Measurements from ENCODE around the gene GALNT5.
"Not testable (repeated sequence)": the region's sequence is repeated elsewhere in the genome, so short reads cannot be mapped to it uniquely, and the experiment has no call there.

Gene GALNT5

DNA sequence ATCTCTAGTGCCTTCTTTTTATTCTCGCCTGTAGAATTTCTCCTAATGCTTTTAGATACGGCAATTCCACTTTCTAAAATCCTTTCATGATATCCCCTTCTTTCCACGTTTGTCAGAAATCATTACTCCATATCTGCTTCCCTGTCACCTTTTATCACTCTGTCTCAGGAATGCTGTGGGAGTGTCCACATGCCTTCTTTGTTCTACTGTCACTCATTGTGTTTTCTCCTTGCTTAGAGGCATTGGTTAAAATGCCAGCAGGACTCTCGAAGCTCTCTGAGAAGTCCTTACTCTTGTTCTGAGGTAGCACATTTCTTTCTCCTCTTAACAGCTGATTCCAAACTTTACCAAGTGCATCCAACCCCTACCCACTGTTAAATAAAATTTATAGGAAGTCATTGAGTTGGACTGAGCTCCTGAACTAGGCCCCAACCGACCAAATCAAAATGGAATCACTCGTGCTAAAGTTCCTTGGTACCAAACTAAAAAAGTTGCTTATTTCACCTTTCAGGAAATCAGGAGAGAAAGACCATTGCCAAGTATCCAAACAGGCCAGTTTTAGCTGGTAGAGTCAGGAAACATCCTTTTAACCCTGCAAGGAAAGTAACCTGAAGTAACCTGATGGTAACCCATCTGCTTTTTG, 10.6 kb upstream of the GALNT5 start:
- DNase-seq (ENCODE audit: low spot score) = no peak

DNA sequence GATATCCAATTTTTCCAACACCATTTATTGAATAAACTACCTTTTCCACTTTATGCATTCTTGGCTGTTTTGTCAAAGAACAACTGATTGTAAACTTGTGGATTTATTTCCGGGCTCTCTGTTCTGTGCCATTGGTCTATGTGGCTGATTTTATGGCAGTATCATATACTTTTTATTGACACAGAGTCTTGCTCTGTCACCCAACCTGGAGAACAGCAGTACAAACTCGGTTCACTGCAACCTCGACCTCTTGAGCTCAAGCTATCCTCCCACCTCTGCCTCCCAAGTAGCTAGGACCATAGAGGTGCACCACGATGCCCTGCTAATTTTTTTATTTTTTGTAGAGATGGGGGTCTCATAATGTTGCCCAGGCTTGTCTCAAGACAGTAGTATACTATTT, 6.7 kb upstream of the GALNT5 start:
- no peak for DNase-seq (ENCODE audit: low spot score)

DNA sequence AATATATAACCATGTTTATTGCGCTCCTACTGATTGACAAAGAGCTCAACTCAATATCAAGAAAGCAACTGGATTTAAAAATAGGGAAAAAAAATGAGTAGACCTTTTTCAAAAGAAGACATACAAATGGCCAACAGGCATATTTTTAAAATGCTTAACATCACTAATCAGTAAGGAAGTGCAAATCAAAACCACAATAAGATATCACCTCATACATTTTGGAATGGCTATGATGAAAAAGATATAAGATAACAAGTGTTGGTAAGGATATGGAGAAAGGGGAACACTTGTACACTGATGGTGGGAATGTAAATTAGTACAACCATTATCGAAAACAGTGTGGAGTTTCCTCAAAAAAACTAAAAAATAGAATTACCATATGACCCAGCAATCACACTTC, 5.6 kb upstream of the GALNT5 start:
- DNase-seq (ENCODE audit: low spot score) = no peak

DNA sequence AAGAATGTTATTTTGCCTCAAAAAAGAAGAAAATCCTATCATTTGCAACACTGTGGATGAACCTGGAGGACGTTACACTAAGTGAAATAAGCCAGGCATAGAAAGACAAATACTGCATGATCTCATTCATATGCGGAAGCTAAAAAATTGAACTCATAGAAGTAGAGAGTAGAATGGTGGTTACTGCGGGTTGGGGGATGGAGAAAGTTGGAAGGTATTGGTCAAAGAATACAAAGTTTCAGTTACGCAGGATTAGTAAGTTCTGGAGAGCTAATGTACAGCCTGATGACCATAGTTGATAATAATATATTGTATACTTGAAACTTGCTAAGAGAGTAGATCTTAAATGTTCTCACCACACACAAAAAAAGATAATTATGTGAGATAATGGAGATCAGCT, 5.0 kb upstream of the GALNT5 start:
- DNase-seq (ENCODE audit: low spot score) = no peak

DNA sequence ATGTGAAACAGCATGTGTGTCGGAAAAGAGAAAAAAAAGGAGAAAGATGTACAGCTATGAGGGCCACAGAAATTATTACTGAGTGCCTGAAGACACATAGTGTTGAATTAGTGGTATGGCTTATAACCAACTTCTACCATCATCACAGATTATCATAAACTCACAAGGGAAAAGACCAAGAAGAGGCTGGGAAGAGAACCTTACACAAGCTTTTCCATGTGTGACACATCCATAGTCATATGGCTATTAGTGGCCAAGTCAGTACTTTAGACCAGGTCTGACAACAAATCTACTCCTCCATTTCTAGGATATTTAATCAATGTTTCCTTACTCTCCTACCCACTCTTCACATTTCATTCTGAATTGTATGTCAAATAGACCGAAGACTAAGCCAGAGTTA, 3.5 kb upstream of the GALNT5 start:
- no peak for DNase-seq (ENCODE audit: low spot score)

DNA sequence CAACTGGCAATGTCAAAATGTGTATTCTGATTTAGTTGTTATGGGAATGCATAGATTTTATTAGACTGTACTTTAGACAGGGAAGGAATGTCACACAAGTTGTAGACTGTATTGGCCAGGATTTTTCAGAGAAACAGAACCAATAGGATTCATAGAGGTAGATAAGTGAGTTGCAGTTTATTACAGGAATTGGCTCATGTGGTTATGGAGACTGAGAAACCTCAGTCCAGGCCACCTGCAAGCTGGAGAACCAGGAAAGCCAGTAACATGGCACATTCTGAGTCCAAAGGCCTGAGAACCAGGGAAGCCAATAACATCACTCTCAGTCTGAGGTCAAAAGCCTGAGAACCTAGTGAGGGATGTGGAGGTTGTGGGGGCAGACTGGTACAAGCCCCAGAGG, 1.8 kb upstream of the GALNT5 start:
- no peak for DNase-seq (ENCODE audit: low spot score)

DNA sequence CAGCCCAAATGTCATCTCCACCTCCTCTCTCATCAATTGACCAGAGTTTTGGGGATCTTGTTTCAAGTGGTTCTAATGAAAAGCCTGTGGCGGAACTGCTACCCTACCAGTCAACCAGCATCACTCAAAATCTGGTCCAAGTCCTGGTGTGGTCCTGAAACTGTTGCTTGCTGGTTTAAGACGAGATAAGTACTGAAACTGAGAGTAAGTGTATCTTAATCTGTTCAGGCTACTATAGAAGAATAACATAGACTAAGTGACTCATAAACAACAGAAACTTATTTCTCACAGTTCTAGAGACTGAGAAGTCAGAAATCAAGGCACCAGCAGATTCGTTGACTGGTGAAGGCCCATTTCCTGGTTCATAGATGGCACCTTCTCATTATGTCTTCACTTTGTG, 879 bp upstream of the GALNT5 start:
- DNase-seq (ENCODE audit: low spot score) = no peak

DNA sequence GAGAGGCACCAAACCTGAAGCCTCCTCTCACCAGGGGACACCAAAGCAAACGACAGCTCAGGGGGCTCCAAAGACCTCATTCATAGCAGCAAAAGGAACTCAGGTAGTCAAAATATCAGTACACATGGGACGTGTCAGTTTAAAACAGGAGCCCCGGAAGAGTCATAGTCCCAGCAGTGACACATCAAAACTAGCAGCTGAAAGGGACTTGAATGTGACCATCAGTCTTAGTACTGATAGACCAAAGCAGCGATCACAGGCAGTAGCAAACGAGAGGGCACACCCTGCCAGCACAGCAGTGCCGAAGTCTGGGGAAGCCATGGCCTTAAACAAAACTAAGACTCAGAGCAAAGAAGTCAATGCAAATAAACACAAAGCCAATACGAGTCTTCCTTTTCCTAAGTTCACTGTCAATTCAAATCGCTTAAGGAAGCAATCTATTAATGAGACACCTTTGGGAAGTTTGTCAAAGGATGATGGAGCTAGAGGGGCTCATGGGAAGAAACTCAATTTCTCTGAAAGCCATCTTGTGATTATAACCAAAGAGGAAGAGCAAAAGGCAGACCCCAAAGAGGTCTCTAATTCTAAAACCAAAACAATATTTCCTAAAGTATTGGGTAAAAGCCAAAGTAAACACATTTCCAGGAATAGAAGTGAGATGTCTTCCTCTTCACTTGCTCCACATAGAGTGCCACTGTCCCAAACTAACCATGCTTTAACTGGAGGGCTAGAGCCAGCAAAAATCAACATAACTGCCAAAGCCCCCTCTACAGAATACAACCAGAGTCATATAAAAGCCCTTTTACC, 1.2 kb downstream of the GALNT5 start:
- no peak for DNase-seq (ENCODE audit: low spot score)

DNA sequence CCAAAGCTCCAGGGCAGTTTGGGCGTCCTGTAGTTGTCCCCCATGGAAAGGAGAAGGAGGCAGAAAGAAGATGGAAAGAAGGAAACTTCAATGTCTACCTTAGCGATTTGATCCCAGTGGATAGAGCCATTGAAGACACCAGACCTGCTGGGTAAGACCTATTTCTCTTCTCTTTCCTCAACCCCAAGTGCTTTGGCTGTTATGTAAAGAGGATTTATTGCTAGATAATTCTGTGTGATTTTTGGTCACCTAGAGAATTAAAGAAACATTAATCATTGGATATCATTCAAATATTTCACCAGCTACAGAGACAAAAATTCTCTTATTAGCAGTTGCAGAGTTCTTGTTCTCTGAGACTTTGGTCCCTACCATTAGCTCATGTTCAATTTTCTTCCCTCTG, 1.9 kb downstream of the GALNT5 start:
- DNase-seq (ENCODE audit: low spot score) = no peak

DNA sequence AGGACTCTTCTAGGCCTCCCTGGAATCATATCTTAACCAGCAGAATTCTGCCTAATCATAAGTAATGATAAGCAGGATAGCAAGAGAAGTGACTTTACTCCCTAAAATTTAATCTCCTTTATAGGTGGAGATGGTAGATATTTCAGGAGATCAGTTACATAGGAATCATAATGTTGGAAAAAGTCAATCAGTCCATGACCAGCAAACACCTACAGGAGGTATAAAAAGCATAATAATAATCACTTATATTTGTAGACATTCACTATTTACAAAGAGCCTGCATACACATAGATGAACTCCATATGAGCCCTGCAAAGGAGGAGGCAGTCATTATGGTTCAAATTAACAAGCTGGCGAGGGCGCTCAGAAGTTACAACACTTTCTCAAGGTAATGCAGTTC, 2.5 kb downstream of the GALNT5 start:
- no peak for DNase-seq (ENCODE audit: low spot score)

DNA sequence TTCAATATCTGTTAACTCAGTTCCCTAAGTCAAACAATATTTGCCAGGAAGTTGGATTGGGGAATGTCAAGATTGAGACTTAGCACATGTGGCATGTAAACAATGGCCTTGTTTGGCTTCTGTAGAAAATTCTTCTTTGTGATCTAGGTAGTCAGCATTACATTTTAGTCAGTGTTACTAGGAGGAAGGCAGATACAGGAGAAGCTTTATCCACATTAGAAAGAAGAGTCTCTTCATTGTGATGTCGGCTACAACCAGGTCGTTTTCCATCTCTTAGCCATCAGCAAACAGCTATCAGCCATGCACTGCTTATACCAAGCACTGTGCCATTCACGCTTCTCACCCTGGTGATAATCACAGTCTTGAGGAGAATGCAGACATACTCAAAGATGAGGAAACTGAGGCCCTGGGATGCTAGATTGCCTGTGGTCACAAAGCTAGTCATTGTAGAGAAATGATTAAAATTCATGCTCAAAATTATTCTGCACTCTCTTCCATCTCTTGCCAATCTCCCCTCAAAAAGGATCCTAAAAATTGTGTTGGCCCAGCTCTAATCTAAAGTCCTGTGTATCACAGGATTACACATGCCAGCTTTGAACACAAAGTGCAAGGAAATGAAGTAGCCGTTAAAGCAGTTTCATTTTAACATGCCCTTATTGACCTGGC, 3.2 kb downstream of the GALNT5 start:
- no peak for DNase-seq (ENCODE audit: low spot score)

DNA sequence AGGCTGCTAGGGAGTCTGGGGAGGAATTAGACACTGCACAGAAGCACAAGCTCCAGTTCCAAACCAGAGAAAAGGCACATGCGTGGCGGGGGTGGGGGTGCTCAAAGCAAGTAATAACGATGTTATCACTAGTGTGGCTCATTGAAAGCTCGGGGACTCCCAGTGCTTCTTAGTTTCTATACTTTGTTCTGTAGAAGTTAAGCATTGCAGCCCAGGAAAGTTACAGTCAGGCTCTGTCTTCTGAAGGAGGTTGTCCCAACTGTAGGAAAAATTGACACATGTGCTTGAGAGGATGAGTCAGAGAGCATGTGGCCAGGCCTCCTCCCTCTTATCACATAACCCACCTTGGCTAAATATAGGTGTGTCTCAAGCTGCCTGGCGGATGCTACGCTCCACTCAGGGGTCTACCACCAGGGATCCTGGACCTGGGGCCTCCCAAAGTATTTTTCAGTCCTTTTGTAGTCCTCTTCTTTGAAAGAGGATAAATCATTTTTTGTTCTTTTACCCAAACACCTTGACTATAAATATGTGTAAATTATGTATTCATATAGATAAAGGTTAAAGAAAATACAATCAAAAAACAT, 3.8 kb downstream of the GALNT5 start:
- DNase-seq (ENCODE audit: low spot score) = no peak

DNA sequence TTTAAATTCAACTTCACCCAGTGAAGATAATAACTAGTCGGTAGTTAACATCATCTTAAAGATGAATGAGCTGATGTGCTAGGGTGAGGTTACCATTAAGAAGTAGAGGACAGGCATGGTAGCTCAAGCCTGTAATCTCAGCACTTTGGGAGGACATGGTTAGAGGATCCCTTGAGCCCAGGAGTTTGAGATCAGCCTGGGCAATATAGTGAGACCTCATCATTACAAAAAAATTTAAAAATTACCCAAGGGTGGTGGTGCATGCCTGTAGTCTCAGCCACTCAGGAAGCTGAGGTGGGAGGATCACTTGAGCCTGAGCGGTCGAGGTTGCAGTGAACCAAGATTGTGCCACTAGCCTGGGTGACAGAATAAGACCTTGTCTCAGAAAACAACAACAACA, 4.7 kb downstream of the GALNT5 start:
- DNase-seq (ENCODE audit: low spot score) = no peak

DNA sequence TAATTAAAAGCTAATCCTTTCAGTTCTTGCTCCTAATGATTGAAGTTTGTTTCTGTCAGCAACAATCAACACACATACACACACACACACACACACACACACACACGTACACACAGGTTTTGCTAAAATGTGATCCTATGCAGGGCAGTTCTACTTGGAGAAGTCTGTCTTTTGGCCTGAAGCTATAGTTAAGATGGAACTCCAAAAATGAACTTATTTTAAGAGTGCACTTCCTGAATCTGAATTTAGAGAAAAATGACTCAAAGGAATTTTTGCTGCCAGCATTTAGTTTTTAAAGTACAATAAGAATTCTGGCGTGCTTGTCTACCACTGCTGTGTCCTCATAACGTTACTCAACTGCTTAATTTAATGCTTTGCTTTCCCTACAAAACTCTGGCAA, 6.6 kb downstream of the GALNT5 start:
- DNase-seq (ENCODE audit: low spot score) = no peak

DNA sequence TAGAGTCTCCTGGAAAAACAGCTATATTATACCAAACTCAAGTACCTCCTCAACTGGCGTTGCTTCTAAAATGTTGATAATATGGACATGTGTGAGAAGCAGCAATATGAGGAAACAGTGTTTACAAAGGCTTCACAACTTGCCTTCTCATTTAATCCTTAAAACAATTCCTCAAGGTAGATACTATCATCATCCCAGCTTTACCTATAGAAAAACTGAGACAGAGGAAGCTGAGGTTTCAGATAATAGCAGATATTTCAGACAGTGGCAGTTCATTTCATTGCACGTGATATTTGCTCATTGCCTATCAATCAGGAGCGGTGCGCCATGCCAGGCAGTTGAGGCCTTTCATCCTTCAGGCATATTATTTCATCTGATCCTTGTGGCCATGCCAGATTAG, 8.3 kb downstream of the GALNT5 start:
- no peak for DNase-seq (ENCODE audit: low spot score)

DNA sequence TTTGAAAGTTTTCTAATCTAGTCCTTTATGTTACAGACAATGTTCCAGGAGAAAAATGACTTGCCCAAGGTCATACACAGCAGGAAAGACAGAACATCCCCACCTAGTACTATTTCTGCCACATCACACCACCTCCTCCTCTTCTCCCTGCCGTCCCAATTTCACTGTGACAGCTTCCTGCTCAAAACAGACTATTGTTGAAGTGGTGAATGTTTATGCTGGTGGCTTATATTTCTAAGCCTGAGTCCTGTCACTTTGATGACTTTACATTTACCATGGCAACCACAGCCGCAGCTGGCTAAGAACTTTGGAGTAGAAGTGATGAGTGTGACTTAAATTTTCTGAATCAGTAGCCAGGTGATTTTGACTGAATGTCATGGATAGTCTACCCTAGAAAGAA, 10.0 kb downstream of the GALNT5 start:
- no peak for DNase-seq (ENCODE audit: low spot score)

DNA sequence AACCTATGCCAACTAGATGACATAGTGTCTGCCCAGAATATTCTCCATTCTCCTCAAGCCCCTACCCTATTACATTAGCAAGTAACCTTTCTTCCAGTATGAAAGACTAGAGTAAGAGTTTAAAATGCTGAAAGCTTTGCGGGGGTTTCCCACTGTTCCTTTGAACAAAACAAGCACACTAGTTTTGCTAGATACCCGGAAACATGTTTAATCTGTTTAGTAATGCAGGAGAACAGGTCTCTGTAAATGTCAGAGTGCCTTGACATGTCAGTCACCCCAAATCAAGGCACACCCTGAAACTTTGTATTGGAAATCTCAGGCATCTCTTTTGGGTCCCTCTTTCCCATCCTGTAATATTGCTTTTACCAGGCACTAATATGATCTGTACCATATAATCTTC, 11.6 kb downstream of the GALNT5 start:
- no peak for DNase-seq (ENCODE audit: low spot score)

DNA sequence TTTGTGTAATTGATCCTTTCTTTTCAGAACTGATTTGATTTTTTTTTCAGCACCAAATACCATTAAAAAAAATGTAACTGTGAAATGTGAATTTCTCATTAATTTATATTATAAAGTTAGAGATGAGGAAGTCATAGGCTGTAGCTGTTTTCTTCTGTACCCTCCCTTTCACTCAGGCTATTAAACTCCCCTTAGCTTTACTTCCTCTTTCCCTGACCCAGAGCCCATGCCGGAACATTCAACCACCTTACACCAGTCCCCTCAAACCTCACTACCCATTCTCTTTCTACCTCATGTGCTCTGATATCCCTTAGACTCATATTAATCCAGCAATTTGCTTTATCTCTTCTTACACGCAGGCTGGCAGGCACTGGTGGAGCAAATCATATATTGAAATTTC, 12.4 kb downstream of the GALNT5 start:
- no peak for DNase-seq (ENCODE audit: low spot score)

DNA sequence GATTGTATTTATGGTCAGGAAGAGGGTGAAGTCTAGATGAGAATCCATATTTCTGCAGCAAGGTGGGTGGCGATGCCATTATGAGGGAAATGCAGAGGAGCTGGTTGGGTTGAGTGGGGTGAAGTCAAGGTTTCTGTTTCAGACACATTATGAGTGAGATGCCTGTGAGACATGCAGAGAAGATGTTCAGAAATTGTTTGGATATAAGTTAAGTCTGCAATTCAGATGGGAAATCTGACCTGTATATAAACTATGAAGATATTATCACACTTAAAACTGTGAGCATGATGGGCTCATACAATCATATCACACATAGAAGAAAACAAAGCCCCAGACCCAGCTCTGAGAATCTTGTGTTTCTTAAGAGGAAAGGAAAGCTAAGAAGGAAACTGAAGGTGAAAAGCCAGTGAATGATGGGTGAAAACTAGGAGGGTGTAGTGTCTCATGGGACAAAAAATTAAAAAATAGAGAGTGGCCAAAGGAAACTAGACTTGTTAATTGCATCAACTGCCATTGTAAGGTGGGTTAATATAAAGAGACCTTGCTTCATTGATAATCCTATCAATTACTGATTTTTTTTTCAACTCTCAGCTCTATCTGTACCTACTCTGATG, 14.2 kb downstream of the GALNT5 start:
- no peak for DNase-seq (ENCODE audit: low spot score)

DNA sequence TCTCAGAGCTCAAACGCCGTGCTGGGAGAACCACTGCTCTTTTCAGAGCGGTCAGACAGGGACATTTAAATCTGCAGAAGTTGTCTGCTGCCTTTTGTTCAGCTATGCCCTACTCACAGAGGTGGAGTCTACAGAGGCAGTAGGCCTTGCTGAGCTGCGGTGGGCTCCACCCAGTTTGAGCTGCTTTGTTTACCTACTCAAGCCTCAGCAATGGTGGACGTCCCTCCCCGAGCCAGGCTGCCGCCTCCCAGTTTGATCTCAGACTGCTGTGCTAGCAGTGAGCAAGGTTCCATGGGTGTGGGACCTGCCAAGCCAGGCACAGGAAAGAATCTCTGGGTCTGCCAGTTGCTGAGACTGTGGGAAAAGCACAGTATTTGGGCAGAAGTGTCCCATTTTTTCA, 21.8 kb downstream of the GALNT5 start:
- not testable (repeated sequence) for DNase-seq (ENCODE audit: low spot score)

DNA sequence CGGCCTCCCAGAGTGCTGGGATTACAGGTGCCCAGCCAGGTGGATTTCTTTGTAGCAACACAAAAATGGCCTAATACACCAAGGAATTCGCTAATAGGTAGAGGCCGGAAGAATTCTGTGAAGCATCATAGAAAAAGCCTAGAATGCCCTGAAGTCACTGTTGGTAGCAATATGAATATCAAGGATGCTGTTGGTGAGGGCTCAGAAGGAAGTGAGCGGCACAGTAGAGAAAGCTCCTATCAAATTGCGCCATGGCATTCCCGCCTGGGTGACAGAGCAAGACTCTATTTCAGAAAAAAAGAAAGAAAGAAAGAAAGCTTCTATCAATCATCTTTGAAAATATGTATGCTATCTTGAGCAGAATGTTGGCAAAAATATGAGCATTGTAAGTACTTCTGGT, 23.8 kb downstream of the GALNT5 start:
- no peak for DNase-seq (ENCODE audit: low spot score)

DNA sequence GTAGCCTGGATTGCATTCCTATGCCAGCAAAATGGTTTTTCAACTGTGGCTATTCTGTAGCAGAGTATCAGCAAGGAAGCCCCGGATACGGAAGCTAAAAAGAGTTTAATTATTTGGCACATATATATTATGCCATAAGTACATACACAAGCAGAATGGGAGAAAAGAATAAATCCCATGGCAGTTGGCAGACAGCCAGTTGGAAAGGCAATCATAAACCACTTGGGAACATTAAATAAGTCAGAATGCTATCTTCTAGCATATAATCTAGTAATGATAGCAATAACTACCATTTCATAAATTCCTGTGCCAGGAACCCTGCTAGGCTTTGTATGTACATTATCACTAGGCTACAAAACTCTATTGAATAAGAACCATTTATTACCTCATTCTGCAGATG, 26.0 kb downstream of the GALNT5 start:
- no peak for DNase-seq (ENCODE audit: low spot score)

DNA sequence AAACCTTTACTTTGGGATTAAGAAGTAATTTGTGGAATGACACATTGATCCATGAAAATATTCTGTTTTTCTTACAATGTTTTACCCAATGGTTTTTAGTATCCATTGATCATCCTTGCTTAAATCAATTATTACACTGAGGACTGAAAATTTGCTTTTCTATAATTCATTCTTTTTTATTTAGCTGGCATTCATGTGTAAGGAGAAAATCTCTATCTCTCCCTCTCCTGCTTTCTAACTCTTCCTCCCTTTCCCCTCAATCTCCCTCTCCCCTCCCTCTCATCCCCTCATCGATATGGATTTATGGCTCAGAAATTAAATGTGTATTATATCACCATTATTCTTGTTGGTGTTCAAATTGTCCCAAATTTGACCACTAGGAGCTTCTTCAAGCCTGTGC, 29.7 kb downstream of the GALNT5 start:
- DNase-seq (ENCODE audit: low spot score) = no peak
